Fibroblast of gingiva (primary cell): ENCODE measurements around the gene C5orf15.

ENCODE experiments used
- DNase-seq: peaks from one replicate; pipeline ENCODE4 v3.0.0-alpha.2; 2011; ENCODE audit warnings: low read depth

C5orf15 gene

DNA sequence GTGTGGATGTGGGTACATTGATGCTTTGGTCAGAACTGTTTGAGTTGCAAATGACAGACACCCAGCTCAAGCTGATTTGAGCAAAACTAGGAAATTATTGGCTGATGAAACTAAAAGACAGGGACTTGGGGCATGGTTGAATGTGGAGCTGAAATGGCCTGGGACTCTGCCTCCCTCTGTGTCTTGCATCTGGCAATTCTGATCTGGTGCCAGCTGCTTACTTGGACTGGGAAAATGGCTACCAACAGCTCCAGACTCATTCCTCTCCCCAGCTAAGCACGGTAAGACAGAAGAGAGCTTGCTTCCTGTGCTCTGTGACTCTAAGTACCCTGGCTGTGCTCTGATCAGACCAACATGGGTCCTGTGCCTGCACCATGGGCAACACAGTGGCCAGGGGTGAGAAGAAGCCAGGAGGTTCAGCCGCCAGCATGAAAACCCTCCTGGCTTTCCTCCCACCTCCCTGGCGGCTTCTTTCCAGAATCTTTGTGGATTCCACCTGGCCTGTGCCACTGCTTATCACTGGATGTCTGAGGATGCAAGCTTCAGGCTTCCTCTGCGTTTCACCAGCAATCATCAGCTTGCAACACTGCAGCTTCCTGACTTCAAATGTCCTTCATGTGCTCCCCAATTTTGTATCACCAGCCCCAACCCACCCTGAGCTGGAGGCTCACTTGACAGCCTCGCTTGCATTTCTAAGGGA lies 44.1 kb downstream of the C5orf15 start:
- no peak for DNase-seq

DNA sequence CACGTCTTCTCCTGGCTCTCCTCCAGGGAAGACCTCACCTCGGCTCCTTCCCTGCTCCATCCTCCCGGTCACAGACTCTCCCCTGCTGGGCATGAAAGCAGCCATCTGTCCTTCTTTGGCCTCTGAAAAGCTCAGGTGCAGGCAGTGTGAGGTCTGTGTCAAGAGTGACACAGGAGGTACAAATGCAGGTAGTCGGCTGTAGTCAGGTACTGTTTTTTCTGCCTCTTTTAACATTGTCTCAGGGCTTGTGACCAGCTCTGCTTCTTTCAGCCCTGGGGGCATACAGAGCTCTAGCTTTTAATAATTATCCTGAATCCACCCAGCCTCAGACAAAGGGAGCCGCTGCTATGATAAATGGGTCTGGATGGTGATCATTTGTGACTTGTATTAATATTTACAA lies 46.4 kb downstream of the C5orf15 start:
- no peak for DNase-seq

DNA sequence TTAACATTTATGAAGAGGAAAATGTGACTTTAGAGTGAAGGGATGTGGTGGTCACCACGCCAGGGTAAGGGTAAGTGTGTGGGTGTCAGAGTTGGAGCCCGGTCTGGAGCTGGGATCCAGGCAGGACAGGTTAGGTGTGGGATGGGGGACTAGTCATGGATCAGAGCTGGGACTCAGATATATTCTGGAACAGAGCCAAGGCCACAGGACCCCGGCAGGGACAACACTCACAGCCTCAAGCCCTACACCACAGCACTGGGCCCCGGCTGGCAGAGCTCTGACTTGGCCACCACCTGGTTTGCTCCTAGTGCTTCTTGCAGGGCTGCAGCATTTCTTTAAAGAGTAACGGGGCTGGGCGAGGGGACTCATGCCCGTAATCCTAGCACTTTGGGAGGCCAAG lies 47.4 kb downstream of the C5orf15 start:
- no peak for DNase-seq

DNA sequence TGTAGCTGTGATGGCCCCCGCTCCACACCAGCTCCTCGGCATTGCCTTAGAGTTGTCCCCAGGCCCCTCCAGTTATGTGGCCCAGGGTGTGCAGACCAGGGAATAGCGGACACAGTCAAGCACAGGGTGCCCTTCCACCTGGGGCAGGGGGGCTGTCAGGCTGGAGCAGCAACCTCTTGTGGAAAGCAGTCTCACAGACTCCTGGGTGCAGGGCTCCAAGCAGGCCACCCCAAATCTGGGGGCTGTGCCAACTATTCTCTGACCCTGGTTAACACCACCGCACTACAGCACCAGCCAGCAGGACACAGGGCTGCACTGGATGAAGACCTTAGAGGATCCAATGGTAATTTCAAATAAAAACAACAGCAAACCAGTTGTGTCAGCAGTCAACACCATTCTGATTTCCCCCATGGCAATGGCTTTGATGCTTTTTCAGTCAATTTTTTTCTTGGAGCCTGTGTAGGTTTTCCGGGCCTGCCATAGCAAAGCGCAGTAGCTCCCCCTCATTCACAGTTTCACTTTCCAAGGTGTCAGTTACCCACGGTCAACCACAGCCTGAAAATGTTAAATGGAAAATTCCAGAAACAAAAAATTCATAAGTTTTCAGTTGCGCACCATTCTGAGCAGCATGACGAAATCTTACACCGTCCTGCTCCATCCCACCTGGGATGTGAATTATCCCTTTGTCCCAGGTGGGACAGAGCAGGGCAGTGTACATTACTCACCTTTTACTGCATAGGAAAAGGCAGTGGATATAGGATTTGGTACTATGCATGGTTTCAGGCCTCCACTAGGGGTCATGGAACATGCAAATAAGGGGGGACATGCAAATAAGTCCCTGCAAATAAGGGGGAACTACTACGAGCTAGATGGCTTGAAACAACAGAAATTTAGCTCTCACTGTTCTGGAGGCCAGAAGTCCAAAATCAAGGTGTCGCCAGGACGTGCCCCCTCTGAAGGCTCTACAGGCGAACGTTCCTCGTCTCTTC lies 49.0 kb downstream of the C5orf15 start:
- DNase-seq = no peak

DNA sequence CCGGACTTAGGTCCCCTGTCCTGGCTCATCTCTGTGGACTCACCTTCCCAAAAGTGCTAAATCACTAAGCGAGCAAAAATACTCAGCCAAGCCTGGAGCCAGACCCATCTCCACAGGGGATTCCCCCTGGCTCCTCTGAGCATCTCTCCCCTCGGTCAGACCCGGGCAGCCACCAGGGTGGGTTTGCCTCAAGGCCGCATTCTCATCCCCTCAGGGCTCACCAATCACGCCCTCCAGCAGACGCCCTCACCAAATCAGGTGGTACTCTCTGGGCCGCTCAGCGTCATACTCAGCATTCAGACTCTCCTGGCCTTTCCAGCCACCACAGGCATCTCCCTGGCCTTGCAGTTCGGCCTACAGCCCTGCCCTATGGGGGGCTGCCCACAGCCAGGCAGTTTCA lies 49.7 kb downstream of the C5orf15 start:
- no peak for DNase-seq

DNA sequence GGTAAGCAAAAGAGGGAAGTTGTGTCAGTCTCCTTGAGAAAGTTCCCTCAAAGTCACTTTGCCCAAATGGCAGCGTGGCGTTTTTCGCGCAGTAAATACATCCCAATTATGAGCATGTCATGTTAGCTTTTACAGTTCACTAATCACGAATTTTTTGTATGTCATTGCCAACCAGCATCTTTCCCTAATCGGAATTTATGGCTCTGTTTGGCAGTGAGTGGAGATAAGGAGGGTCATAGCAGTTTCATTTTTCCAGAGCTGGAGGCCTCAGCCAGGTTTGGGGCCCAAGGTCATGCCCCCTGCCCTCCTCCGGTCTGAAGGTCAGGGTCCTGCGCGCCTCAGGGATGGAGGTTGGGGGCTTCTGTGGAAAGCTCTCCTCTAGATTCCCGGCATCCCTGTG lies 50.1 kb downstream of the C5orf15 start:
- no peak for DNase-seq

DNA sequence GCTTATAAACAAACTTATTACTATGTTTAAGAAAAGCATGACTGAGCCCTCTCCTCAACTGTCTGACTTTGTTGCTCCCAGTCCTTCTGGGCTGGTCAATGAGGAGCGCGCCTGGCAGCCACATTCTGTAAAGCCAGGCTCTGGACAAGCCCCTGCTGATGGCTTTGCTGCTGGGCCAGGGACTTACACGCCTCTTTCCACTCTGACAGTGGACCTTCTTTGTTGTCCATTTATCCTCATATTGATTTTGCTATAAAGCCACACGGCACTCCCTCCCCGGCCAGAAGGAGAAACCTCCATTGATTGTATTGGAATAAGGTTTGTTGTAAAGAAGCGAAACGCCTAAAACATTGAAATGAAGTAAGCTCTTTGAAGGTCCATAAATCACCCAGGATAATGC lies 50.6 kb downstream of the C5orf15 start:
- no peak for DNase-seq

DNA sequence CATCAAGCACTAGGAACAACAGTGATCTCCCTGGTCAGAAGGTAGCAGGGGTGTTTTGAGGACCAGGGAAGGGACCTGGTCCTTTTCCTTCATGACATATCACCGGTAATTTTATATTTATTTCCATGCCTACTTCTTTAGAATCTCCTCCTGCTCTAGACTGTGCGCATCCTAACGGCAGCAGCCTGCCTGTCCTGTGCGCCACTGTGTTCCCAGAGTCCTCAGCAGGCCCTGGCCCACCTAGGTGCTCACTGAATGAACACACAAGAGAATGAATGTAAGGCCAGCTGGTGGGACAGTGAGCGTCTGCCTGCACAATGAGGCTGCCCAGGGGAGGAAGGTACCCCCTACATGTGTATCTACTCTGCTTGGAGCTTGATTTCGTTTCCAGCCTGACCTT lies 51.5 kb downstream of the C5orf15 start:
- DNase-seq = no peak

DNA sequence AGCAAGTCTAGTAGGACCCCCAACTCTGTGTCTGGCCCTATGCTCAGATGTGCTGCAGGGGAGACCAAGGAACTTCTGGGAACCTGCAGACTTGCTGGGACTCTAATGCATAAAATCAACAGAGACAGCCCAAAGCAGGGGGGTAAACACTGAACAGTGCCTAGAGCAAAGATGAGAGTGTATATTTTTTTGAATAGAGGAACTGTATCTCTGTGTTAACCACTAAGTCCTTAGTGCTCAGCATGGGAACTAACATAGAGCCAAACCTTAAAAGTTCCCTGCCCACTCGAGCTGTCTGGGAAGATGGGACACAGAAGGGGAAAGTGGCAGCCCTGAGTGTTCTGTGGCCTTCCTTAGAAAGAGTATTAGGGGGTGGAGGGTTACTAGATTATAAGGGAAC lies 51.9 kb downstream of the C5orf15 start:
- no peak for DNase-seq

DNA sequence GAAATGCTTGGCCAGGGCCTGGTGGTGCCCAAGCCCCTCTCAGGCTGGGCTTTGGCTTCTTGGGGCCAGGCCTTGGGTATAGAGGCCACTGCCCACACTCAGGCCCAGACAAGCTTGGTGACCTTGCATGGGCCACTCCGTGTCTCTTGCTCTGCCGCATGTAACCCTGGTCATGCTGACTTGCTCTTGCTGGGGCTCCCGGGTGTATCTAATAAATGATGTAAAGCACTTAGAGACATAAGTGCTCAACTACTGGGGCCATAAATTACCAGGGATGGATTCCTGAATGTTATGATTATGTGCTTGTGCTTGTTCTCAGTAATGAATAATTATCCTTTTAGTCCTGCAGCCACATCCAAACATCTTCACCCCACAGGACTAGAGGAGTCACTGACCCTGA lies 54.0 kb downstream of the C5orf15 start:
- DNase-seq = no peak

DNA sequence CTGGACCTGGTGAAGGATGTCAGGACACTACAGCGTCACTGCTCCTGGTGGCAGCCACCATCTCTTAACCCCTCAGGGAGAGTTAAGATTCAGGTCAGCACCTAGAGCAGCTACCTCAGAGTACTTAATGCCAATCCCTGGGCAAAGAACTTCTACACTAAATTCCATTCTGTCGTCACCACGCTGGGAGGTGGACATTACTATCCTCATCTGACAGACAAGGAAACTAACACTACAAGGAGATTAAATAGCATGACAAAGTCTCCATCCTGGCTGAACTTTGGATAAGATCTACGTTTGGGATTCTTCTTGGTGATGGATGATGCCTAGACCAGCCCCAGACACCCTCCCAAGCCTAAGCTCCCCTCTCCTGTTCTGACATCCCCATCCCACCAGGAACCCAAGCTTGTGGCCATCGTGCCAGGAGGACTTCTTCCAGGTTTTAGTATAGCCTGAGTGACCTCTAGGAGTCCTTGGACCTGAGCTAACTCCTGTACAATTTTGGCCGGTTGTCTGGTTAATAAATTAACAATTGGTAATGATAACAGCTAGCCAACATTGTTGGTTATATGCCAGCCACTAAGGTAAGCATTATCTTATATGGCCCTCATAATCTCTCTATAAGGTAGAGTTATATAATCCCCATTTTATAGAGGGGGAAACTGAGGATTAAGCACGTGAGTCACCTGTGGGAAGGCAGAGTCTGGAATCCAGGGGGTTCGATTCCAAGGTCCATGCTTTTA lies 54.8 kb downstream of the C5orf15 start:
- no peak for DNase-seq

DNA sequence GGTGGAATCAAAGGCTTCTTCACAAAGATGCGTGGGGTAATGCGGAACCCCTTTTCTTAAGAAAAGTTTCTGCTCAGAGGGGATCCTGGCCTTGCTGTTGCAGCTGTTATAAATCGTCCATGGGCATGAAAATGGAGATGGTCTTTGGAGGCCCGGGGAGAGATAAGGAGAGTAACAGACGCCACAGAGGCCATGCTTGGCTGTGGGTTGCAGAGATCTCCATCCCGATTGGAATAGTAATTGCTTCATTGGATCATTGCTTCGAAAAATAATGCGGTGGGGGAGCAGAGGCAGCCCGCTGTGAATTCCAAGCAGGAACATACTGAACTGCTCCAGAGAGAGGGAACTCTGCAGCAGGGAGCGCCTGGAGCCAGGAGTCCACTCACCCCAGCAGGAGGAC lies 55.5 kb downstream of the C5orf15 start:
- DNase-seq = no peak

DNA sequence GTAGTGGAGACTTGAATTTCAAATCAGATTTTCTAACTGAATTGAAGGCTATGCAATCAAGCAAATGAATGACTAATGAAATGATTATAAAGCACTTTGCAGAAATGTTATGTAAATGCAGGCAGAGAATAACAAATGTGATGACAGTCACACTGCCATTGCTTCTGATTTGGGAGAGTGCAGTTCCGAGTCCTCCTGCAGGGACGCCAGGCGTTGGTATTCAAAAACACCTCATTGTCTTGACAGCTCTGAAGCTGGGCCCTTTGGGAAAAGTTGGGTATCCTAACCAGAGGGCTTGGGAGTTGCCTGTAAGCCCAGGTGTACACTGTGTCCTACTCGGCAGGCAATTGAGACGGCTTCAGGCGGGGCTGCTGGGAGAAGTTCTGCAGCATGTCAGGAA lies 57.9 kb downstream of the C5orf15 start:
- no peak for DNase-seq

DNA sequence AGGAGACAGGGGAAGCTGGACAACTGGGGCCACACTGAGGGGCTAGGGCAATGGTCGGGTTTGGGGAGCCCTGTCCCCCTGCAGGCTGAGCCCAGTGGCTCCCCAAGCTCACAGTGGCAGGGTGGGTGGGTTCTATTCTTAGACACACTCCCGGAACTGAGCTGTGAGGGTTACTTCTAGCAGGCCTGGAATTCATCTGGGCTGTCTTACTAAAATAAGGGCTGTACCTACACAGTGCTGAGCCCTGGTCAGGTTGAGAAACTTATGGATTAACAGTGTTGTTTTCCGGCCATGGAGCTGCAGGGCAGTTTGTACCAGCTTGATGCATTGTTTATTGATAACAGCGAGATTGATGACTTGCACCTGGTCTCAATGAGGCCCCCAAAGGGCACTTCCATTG lies 58.8 kb downstream of the C5orf15 start:
- DNase-seq = no peak

DNA sequence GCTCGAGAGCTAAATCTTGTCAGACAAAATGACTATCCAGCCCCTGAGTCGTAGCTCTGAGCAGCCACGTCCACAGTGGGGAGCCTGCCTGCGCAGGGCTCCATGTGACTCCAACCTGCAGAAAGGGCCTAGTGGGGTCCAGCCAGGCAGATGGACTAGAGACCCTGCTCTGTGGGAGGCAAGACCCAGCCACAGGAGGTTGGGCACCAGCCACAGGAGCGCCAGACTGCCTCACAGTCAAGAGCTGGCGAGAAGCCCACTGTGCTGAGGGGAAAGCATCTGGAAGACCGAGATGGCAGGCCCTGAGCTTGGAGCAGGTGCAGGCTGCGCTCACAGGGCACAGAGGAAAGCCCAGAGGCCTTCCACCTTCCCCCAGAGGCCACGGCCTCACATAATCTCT lies 61.4 kb downstream of the C5orf15 start:
- no peak for DNase-seq

DNA sequence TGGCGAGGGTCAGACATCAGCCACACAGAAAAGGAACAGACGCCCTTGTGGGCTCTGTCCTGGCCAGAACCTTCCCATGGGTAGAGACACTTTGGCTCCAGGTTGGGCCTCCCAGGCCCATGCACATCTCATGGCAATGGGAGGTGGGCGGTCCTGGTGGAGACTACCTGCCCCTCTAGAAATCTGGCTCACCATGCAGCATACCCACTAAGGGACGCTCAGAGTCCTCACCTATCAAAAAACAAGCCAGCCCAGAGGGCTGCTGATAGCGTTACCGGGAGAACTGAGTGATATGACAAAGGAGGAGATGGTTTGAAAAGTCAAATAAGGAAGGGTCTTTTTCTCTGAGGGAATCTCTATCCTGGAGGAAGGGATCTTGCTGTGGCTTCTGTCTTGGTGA lies 62.1 kb downstream of the C5orf15 start:
- DNase-seq = no peak
